Ovary (tissue), 3 donors: ENCODE measurements around the gene RING1.

Experiments
- CTCF ChIP-seq, 3 donors: fragments of 450-650 bp in 2 of 3; fragments of 200-600 bp in 1 of 3; IDR thresholded peaks; one replicate each; pipeline versions ENCODE4 v1.5.1 to v1.8.0; 2016 to 2022; ENCODE audit warnings: antibody characterized with exemption in 3 of 3, mild to moderate bottlenecking in 1 of 3
- EP300 ChIP-seq: sonication (generic); formaldehyde crosslinking; IDR thresholded peaks from one replicate; pipeline ENCODE4 v1.6.1; 2017; ENCODE audit warnings: antibody characterized with exemption
- POLR2A ChIP-seq: fragments of 450-650 bp; IDR thresholded peaks from one replicate; pipeline ENCODE4 v1.6.1; 2017; ENCODE audit warnings: antibody characterized with exemption, mild to moderate bottlenecking, moderate library complexity
- donor health status: DM: no; HTN: no; CAD: no.

- peak in 2 of 3 donors; percentile 20 to 43 for TF ChIP-seq CTCF (IDR thresholded peaks at IDR 0.05)
- peak; percentile 100 for TF ChIP-seq POLR2A
- TF ChIP-seq EP300: no peak
These were observed at the start of gene RING1 for GRCh38 chr6:33208091-33208967.
